Peyer's patch (tissue), 4 donors: Measurements from ENCODE around the gene GNAI1. TPM values are rescaled to one million over a fixed set of nuclear protein-coding genes. Genes with fewer than 3 reads are reported as not detected.

Source experiments
- DNase-seq, 3 donors: peaks; one replicate each; pipeline ENCODE4 v3.0.0-alpha.2; 2017 to 2019
- H3K27ac ChIP-seq, 4 donors: fragments of 200-600 bp; sonication (generic); one replicate each; pipeline ENCODE4 v1.5.1; 2016 to 2019
- H3K27me3 ChIP-seq, 2 donors: fragments of 200-600 bp; sonication (generic); one replicate each; pipeline ENCODE4 v1.5.1; 2019
- H3K36me3 ChIP-seq, 3 donors: fragments of 200-600 bp; sonication (generic); one replicate each; pipeline ENCODE4 v1.5.1; 2016 to 2019
- H3K4me1 ChIP-seq, 4 donors: fragments of 200-600 bp; sonication (generic); one replicate each; pipeline ENCODE4 v1.5.1; 2016 to 2019
- H3K4me3 ChIP-seq, 4 donors: fragments of 200-600 bp; sonication (generic); 1 replicate in 3 of 4; 2 replicates in 1 of 4; pipeline ENCODE4 v1.5.1; 2016 to 2019; ENCODE audit warnings: mild to moderate bottlenecking in 1 of 4
- H3K9me3 ChIP-seq, 4 donors: fragments of 200-600 bp; sonication (generic); one replicate each; pipeline ENCODE4 v1.5.1; 2016 to 2019; ENCODE audit warnings: mild to moderate bottlenecking in 1 of 4
- CTCF ChIP-seq, 6 experiments: fragments of 450-650 bp in 4 of 6; fragments of 200-600 bp in 2 of 6; sonication (generic) in 1 of 6; IDR thresholded peaks; one replicate each; pipeline ENCODE4 v1.5.1; 2017 to 2019; ENCODE audit warnings: antibody characterized with exemption in 6 of 6, mild to moderate bottlenecking in 3 of 6, moderate library complexity in 1 of 6
- POLR2A ChIP-seq, 2 donors: fragments of 450-650 bp; IDR thresholded peaks; one replicate each; pipeline ENCODE4 v1.5.1; 2017; ENCODE audit warnings: antibody characterized with exemption in 2 of 2, mild to moderate bottlenecking in 2 of 2, moderate library complexity in 2 of 2
- total RNA-seq, 4 donors: library from RNA; depleted of rRNA; stranded (reverse); fragments of >200 nt; gene quantifications; one replicate each; pipeline ENCODE4 v1.1.0, GENCODE V29; 2016

GNAI1 gene
- total RNA-seq, 4 donors from 2014 or later = 5.5 to 13.3 (median 8.1) TPM

DNA sequence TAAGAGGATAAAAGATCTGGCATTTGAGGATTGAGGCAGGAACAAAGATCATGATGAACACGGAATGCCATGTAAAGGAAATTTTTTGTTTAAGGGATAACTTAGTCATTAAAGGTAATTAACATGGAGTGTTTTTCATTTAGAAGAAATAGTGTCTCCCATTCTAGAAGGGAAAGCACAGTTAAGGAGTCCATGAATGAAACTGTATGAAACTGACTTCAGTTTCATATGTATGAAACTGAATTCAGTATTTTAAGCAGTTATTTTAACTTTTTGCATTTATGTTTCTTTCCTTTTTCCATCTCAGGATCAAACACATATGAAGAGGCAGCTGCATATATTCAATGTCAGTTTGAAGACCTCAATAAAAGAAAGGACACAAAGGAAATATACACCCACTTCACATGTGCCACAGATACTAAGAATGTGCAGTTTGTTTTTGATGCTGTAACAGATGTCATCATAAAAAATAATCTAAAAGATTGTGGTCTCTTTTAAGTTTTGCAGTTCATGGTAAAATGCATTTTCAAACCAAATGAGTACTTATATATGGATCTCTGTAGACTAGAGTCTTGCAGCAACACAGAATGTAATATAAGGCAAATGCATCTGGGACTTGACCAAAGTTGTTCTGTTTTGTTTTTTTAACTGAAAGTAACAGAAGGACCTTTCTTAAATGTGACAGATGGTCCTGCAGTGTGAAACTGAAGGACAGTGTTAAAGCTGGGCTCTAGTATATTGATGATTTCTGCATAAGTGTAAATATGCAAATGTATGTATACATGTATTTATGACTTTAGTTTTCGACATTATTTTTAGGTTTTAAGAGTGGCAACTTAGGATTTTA lies 82.6 kb downstream of the GNAI1 start:
- no peak for TF ChIP-seq POLR2A (IDR thresholded peaks at IDR 0.05)
- no peak for TF ChIP-seq CTCF (IDR thresholded peaks at IDR 0.05)
- no peak overlapping the region for H3K4me3 ChIP-seq
- no peaks in the 10 kb centered on the region for H3K36me3 ChIP-seq
- H3K27me3 ChIP-seq = no peaks in the 10 kb centered on the region
- no peak overlapping the region for H3K27ac ChIP-seq
- no peak for DNase-seq
- no peaks in the 10 kb centered on the region for H3K9me3 ChIP-seq
- no peaks in the 10 kb centered on the region for H3K4me1 ChIP-seq

GRCh38 chr7:80218723-80219122 lies 84.1 kb downstream of the GNAI1 start:
- DNase-seq = no peak
- H3K4me1 ChIP-seq = no peaks in the 10 kb centered on the region
- no peak for TF ChIP-seq CTCF (IDR thresholded peaks at IDR 0.05)
- TF ChIP-seq POLR2A (IDR thresholded peaks at IDR 0.05) = no peak
- H3K4me3 ChIP-seq = no peak overlapping the region
- no peak overlapping the region for H3K27ac ChIP-seq
- no peaks in the 10 kb centered on the region for H3K36me3 ChIP-seq
- H3K9me3 ChIP-seq = no peaks in the 10 kb centered on the region
- H3K27me3 ChIP-seq = no peaks in the 10 kb centered on the region

- Histone ChIP-seq H3K9me3 (no peaks in the 10 kb centered on the region), H3K4me3 (no peak overlapping the region), H3K27me3 (no peaks in the 10 kb centered on the region), H3K27ac (no peak overlapping the region), H3K4me1 (no peaks in the 10 kb centered on the region), H3K36me3 (no peaks in the 10 kb centered on the region)
- DNase-seq = no peak
- TF ChIP-seq CTCF (IDR thresholded peaks at IDR 0.05) (no peak), POLR2A (IDR thresholded peaks at IDR 0.05) (no peak)
These were observed 85.5 kb downstream of the GNAI1 start for GRCh38 chr7:80220022-80220634.

DNA sequence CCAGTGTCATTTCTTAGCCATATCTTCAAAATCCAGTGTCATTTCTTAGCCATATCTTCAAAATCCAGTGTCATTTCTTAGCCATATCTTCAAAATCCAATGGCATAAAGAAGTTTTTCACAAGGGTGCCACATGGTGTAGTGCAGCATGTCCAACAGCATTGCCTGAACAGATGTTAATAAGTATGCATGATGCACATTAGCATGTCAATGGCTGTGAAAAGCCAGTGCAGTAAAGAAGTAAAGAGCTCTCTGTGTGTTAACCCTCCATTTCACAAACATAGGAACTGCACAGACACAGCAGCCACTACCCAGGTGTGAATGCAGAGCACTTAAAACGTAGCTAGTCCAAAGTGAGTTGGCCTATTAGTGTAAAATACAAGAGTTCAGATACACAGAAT lies 89.8 kb downstream of the GNAI1 start:
- no peaks in the 10 kb centered on the region for H3K4me1 ChIP-seq
- H3K36me3 ChIP-seq = no peaks in the 10 kb centered on the region
- no peaks in the 10 kb centered on the region for H3K9me3 ChIP-seq
- no peak overlapping the region for H3K27ac ChIP-seq
- TF ChIP-seq CTCF (IDR thresholded peaks at IDR 0.05) (no peak), POLR2A (IDR thresholded peaks at IDR 0.05) (no peak)
- H3K27me3 ChIP-seq = no peaks in the 10 kb centered on the region
- no peak overlapping the region for H3K4me3 ChIP-seq
- no peak for DNase-seq

DNA sequence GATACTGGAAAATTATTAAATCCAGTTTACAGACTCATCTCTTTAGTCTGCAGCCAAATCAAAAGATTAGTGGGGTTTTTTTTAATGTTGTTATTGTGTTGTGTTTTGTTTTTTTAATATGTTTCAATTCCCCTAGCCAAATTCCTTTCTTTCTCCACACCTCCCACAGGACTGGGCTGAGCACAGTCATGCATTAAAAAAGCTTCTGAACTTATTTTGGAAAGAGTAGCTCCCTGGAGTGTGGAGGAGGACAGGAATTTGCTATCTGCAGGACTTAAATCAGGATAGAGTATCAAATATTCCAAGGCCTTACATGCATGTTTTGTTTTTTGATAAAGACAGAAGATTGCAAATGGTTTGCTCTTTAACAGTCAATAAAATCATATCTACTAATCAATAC lies 90.7 kb downstream of the GNAI1 start:
- no peaks in the 10 kb centered on the region for H3K36me3 ChIP-seq
- H3K27me3 ChIP-seq = no peaks in the 10 kb centered on the region
- H3K27ac ChIP-seq = no peak overlapping the region
- no peak overlapping the region for H3K4me3 ChIP-seq
- no peak for TF ChIP-seq POLR2A (IDR thresholded peaks at IDR 0.05)
- TF ChIP-seq CTCF (IDR thresholded peaks at IDR 0.05) = no peak
- no peaks in the 10 kb centered on the region for H3K4me1 ChIP-seq
- H3K9me3 ChIP-seq = no peaks in the 10 kb centered on the region
- DNase-seq = no peak
